HG02973 (cell line): ENCODE results near the gene VMAC.

Experiments used
- ATAC-seq: cut with Tn5 transposase; IDR thresholded peaks from one replicate; pipeline ENCODE4 v1.9.1; 2021; ENCODE audit warnings: moderate library complexity; ENCODE audit not compliant: unreplicated experiment

The VMAC gene

GRCh38 chr19:5951338-5951861 lies 46.7 kb downstream of the VMAC start:
- no peak for ATAC-seq

- no peak for ATAC-seq
These were observed 47.7 kb downstream of the VMAC start for GRCh38 chr19:5952193-5953029.

GRCh38 chr19:5953030-5953589 lies 48.4 kb downstream of the VMAC start:
- ATAC-seq: no peak

GRCh38 chr19:5953680-5954213 lies 49.1 kb downstream of the VMAC start:
- ATAC-seq: no peak

GRCh38 chr19:5954293-5954692 lies 49.6 kb downstream of the VMAC start:
- no peak for ATAC-seq

- no peak for ATAC-seq
These were observed 50.9 kb downstream of the VMAC start for GRCh38 chr19:5955636-5955935.

- no peak for ATAC-seq
These were observed 51.7 kb downstream of the VMAC start for GRCh38 chr19:5956323-5956722.

GRCh38 chr19:5956728-5957127 lies 52.1 kb downstream of the VMAC start:
- ATAC-seq: no peak

- no peak for ATAC-seq
These were observed 52.5 kb downstream of the VMAC start for GRCh38 chr19:5957170-5957569.

GRCh38 chr19:5958074-5958850 lies 53.6 kb downstream of the VMAC start:
- ATAC-seq: no peak

- no peak for ATAC-seq
These were observed 54.1 kb downstream of the VMAC start for GRCh38 chr19:5958851-5959122.

- no peak for ATAC-seq
These were observed 54.8 kb downstream of the VMAC start for GRCh38 chr19:5959260-5960004.
